Measurements from ENCODE around the gene METTL22.

GRCh38 chr16:8631373-8631772, 9.9 kb downstream of the METTL22 start:
- TF ChIP-seq, protein P1, sequence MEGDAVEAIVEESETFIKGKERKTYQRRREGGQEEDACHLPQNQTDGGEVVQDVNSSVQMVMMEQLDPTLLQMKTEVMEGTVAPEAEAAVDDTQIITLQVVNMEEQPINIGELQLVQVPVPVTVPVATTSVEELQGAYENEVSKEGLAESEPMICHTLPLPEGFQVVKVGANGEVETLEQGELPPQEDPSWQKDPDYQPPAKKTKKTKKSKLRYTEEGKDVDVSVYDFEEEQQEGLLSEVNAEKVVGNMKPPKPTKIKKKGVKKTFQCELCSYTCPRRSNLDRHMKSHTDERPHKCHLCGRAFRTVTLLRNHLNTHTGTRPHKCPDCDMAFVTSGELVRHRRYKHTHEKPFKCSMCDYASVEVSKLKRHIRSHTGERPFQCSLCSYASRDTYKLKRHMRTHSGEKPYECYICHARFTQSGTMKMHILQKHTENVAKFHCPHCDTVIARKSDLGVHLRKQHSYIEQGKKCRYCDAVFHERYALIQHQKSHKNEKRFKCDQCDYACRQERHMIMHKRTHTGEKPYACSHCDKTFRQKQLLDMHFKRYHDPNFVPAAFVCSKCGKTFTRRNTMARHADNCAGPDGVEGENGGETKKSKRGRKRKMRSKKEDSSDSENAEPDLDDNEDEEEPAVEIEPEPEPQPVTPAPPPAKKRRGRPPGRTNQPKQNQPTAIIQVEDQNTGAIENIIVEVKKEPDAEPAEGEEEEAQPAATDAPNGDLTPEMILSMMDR (IDR thresholded peaks at IDR 0.05) = no peak
- TF ChIP-seq POLR2AphosphoS5 (IDR thresholded peaks at IDR 0.05) (no peak), POLR2A (IDR thresholded peaks at IDR 0.05) (no peak), EP300 (IDR thresholded peaks at IDR 0.05; ENCODE audit: low read depth) (no peak)

Data from transverse colon (tissue), 4 donors.